IMR-90 (cell line): ENCODE results near the gene VPS13C. TPM values are rescaled to one million over a fixed set of nuclear protein-coding genes. Genes with fewer than 3 reads are reported as not detected.

ENCODE experiments used
- ATAC-seq: fragments of 200-7000 bp; cut with Tn5 transposase; 2 replicates; pipeline ENCODE4 v1.9.1; 2020; ENCODE audit warnings: low read depth, mild to moderate bottlenecking, moderate library complexity
- BruUV-seq: library from RNA; stranded (reverse); fragments of 400-500 nt; replicated peaks from 2 replicates; lab custom pipeline; 2021; lab: Mats Ljungman, UMichigan
- CTCF ChIA-PET: fragments of 300-600 bp; formaldehyde crosslinking; extraction: SDS; loops from one replicate; lab custom pipeline; 2021; ENCODE audit warnings: antibody characterized with exemption; lab: Yijun Ruan, JAX
- POLR2A ChIA-PET: fragments of 300-600 bp; sonication (Branson Sonifier 250); formaldehyde crosslinking; loops from one replicate; lab custom pipeline; 2022; ENCODE audit warnings: antibody characterized with exemption; ENCODE audit not compliant: unreplicated experiment; lab: Charles Lee
- DNase-seq: peaks from one replicate; pipeline ENCODE4 v3.0.0; 2013
- H2AFZ ChIP-seq: replicated peaks from 2 replicates; pipeline ENCODE3; 2013; ENCODE audit warnings: low read length, mild to moderate bottlenecking; ENCODE audit not compliant: poor library complexity
- H2AK5ac ChIP-seq: 2 replicates; pipeline ENCODE4 v1.6.1; 2013; ENCODE audit warnings: low read depth, low read length, inconsistent platforms
- H2AK9ac ChIP-seq: replicated peaks from 2 replicates; pipeline ENCODE3; 2013; ENCODE audit warnings: mild to moderate bottlenecking, low read depth, low read length, moderate library complexity; ENCODE audit not compliant: poor library complexity
- H2BK120ac ChIP-seq: 2 replicates; pipeline ENCODE4 v1.6.1; 2013; ENCODE audit warnings: low read depth, low read length, inconsistent platforms
- H2BK15ac ChIP-seq: 3 replicates; pipeline ENCODE4 v1.6.1; 2013; ENCODE audit warnings: low read depth, low read length, inconsistent platforms
- H2BK20ac ChIP-seq: 2 replicates; pipeline ENCODE4 v1.6.1; 2013; ENCODE audit warnings: low read depth, mild to moderate bottlenecking, inconsistent platforms, low read length, moderate library complexity
- H2BK5ac ChIP-seq: 2 replicates; pipeline ENCODE4 v1.6.1; 2013; ENCODE audit warnings: mild to moderate bottlenecking, low read depth, low read length, inconsistent platforms; ENCODE audit not compliant: poor library complexity, severe bottlenecking
- H3K14ac ChIP-seq: replicated peaks from 2 replicates; pipeline ENCODE4 v1.6.1; 2013; ENCODE audit warnings: low read depth, low read length, inconsistent platforms
- H3K18ac ChIP-seq: 2 replicates; pipeline ENCODE4 v1.6.1; 2013; ENCODE audit warnings: low read depth, low read length, control low read depth
- H3K23ac ChIP-seq: 2 replicates; pipeline ENCODE4 v1.6.1; 2013; ENCODE audit warnings: low read depth, low read length, inconsistent platforms
- H3K27ac ChIP-seq: 2 replicates; pipeline ENCODE4 v1.5.1; 2013; ENCODE audit warnings: mild to moderate bottlenecking, control low read depth, low read length; ENCODE audit not compliant: insufficient read depth
- H3K27me3 ChIP-seq: 2 replicates; pipeline ENCODE4 v1.6.1; 2013; ENCODE audit warnings: low read length; ENCODE audit not compliant: control insufficient read depth, insufficient read depth
- H3K36me3 ChIP-seq: 2 replicates; pipeline ENCODE4 v1.6.1; 2013; ENCODE audit warnings: low read length, mixed read lengths; ENCODE audit not compliant: control insufficient read depth, insufficient read depth
- H3K4ac ChIP-seq: 2 replicates; pipeline ENCODE4 v1.6.1; 2013; ENCODE audit warnings: low read depth, low read length, inconsistent platforms
- H3K4me1 ChIP-seq: 2 replicates; pipeline ENCODE4 v1.6.1; 2013; ENCODE audit warnings: low read length, mixed read lengths; ENCODE audit not compliant: control insufficient read depth, insufficient read depth
- H3K4me2 ChIP-seq: 2 replicates; pipeline ENCODE4 v1.6.1; 2013; ENCODE audit warnings: low read depth, mild to moderate bottlenecking, control low read depth, low read length, moderate library complexity
- H3K4me3 ChIP-seq: 2 replicates; pipeline ENCODE4 v1.5.1; 2013; ENCODE audit warnings: low read depth, mild to moderate bottlenecking, control low read depth, low read length, moderate library complexity; ENCODE audit not compliant: insufficient read depth
- H3K56ac ChIP-seq: 2 replicates; pipeline ENCODE4 v1.6.1; 2013; ENCODE audit warnings: low read length, inconsistent platforms; ENCODE audit not compliant: insufficient read depth; ENCODE audit errors: extremely low read depth
- H3K79me1 ChIP-seq, 2 experiments: 2 replicates each; pipeline ENCODE4 v1.6.1; 2013; ENCODE audit warnings: low read length in 2 of 2, inconsistent platforms in 1 of 2, low read depth in 1 of 2
- H3K9ac ChIP-seq: 2 replicates; pipeline ENCODE4 v1.6.1; 2013; ENCODE audit warnings: low read depth, low read length, control low read depth
- H3K9me1 ChIP-seq: 2 replicates; pipeline ENCODE4 v1.6.1; 2013; ENCODE audit warnings: low read length, inconsistent platforms; ENCODE audit not compliant: insufficient read depth
- H3K9me3 ChIP-seq: 2 replicates; pipeline ENCODE4 v1.6.1; 2013; ENCODE audit warnings: low read length; ENCODE audit not compliant: control insufficient read depth, insufficient read depth
- H4K20me1 ChIP-seq: 2 replicates; pipeline ENCODE4 v1.6.1; 2013; ENCODE audit warnings: low read length, inconsistent platforms; ENCODE audit not compliant: insufficient read depth
- H4K5ac ChIP-seq: 2 replicates; pipeline ENCODE4 v1.6.1; 2013; ENCODE audit warnings: mild to moderate bottlenecking, low read depth, low read length, control low read depth
- H4K8ac ChIP-seq, 2 experiments: 2 replicates each; pipeline ENCODE4 v1.6.1; 2013; ENCODE audit warnings: low read depth in 2 of 2, low read length in 2 of 2, control low read depth in 1 of 2, inconsistent platforms in 1 of 2
- H4K91ac ChIP-seq: 2 replicates; pipeline ENCODE4 v1.6.1; 2013; ENCODE audit warnings: low read depth, low read length, inconsistent platforms; ENCODE audit not compliant: insufficient read depth
- BHLHE40 ChIP-seq: fragments of 150-350 bp; IDR thresholded peaks from 2 replicates; pipeline ENCODE4 v1.6.1; 2016; ENCODE audit warnings: mild to moderate bottlenecking, low read depth, low read length
- CEBPB ChIP-seq: IDR thresholded peaks from 2 replicates; pipeline ENCODE4 v1.6.1; 2012; ENCODE audit warnings: low read depth, low read length, improper control_type of control experiment
- FOS ChIP-seq: fragments of 150-350 bp; IDR thresholded peaks from 2 replicates; pipeline ENCODE4 v1.6.1; 2016; ENCODE audit warnings: low read depth, low read length
- MAFK ChIP-seq: IDR thresholded peaks from 2 replicates; pipeline ENCODE4 v1.6.1; 2012; ENCODE audit warnings: low read depth, low read length, improper control_type of control experiment
- MAZ ChIP-seq: IDR thresholded peaks from 2 replicates; pipeline ENCODE4 v1.6.1; 2012; ENCODE audit warnings: low read depth, mild to moderate bottlenecking, low read length, improper control_type of control experiment, moderate library complexity, borderline replicate concordance
- MXI1 ChIP-seq: IDR thresholded peaks from 2 replicates; pipeline ENCODE4 v1.6.1; 2012; ENCODE audit warnings: low read depth, mild to moderate bottlenecking, low read length, moderate library complexity, borderline replicate concordance
- NFE2L2 ChIP-seq: fragments of 150-350 bp; IDR thresholded peaks from 2 replicates; pipeline ENCODE4 v1.6.1; 2016; ENCODE audit warnings: low read depth, mild to moderate bottlenecking, low read length
- POLR2A ChIP-seq: IDR thresholded peaks from 2 replicates; pipeline ENCODE4 v1.6.1; 2012; ENCODE audit warnings: mild to moderate bottlenecking, low read depth, low read length
- RAD21 ChIP-seq: IDR thresholded peaks from 2 replicates; pipeline ENCODE4 v1.6.1; 2012; ENCODE audit warnings: low read length, improper control_type of control experiment
- RCOR1 ChIP-seq: IDR thresholded peaks from 2 replicates; pipeline ENCODE4 v1.6.1; 2012; ENCODE audit warnings: mild to moderate bottlenecking, low read length, improper control_type of control experiment; ENCODE audit not compliant: insufficient replicate concordance
- RFX5 ChIP-seq: IDR thresholded peaks from 2 replicates; pipeline ENCODE4 v1.8.0; 2012; ENCODE audit warnings: low read depth, mild to moderate bottlenecking, low read length, moderate library complexity
- SMC3 ChIP-seq: fragments of 150-350 bp; IDR thresholded peaks from 2 replicates; pipeline ENCODE4 v1.6.1; 2016; ENCODE audit warnings: low read depth, mild to moderate bottlenecking, antibody characterized with exemption, low read length, moderate library complexity
- WGBS, 2 experiments: methylation state at CpG; one replicate each; pipeline versions ENCODE4 v1.1.5 to v1.1.7; 2013; ENCODE audit warnings: missing lambda C conversion rate in 2 of 2; ENCODE audit not compliant: insufficient read length in 1 of 2; ENCODE audit errors: extremely low coverage in 2 of 2; 5-methylcytosine and 5-hydroxymethylcytosine counted together
- dilution Hi-C: fragments of 300-500 bp; cut with HindIII; formaldehyde crosslinking; loops from one replicate; pipeline ENCODE4 v1.14.3; 2018; ENCODE audit warnings: low sequenced_read_pairs; ENCODE audit not compliant: unreplicated experiment
- in situ Hi-C: fragments of 300-500 bp; cut with MboI; formaldehyde crosslinking; loops from 3 replicates; pipeline ENCODE4 v1.14.3; 2019; ENCODE audit warnings: low sequenced_read_pairs, inconsistent platforms, mixed read lengths
- intact Hi-C: fragments of 100-400 bp; cut with micrococcal nuclease; formaldehyde crosslinking; loops from 2 replicates; pipeline ENCODE4 v1.10.0; 2022
- polyA plus RNA-seq, 3 experiments: library from polyadenylated mRNA; depleted of rRNA; stranded (reverse); fragments of >200 nt; gene quantifications; 2 replicates each; pipeline ENCODE4 v1.2.3, GENCODE V29; 2012; ENCODE audit warnings: low replicate concordance in 1 of 3
- total RNA-seq: library from RNA; depleted of rRNA; stranded (reverse); fragments of >200 nt; gene quantifications from 2 replicates; pipeline ENCODE4 v1.2.3, GENCODE V29; 2012
- TF ChIP-seq, protein P1 (sequence below): fragments of 150-350 bp; IDR thresholded peaks from 2 replicates; pipeline ENCODE4 v1.6.1; 2017; ENCODE audit warnings: mild to moderate bottlenecking, antibody characterized with exemption, low read length, low read depth
- TF ChIP-seq, protein P2 (sequence below): fragments of 150-350 bp; IDR thresholded peaks from 2 replicates; pipeline ENCODE4 v1.6.1; 2016; ENCODE audit warnings: low read depth, mild to moderate bottlenecking, low read length, moderate library complexity, borderline replicate concordance

Gene VPS13C
- total and polyA plus RNA-seq, 2 of the 4 experiments (the other 2 are of a cell fraction) = 8.1 to 32.8 TPM

DNA sequence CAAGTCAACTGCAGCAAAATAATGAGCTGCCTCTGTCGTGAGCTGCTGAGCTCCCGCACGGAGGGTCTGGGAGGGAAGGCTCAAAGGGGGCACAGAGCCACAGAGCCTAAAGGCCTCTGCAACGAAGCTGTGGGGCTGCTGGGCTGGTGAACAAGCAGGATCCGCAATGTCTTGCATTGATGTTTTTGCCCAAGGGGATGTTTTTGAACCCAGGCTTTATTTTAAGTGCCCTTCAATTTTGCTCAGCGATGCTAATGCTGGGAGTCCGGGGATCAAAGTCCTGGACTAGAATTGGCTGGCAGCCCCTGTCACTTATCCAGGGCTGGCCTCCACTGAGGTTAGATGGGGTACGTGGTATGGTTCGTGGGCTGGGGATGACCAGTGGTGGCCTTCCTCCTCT lies 240.0 kb downstream of the VPS13C start:
- no peak overlapping the region for H3K4me2 ChIP-seq
- DNase-seq (no peak), ATAC-seq (no peak)
- H3K9me3 ChIP-seq = no peaks in the 10 kb centered on the region
- no peak overlapping the region for H3K14ac ChIP-seq
- H2AK5ac ChIP-seq = no peak overlapping the region
- peaks cover 4% of the 10 kb centered on the region; the same call in 1 of the 2 replicates for H3K27me3 ChIP-seq
- H4K20me1 ChIP-seq = no peaks in the 10 kb centered on the region
- no peaks in the 10 kb centered on the region for H3K79me1 ChIP-seq
- no peak overlapping the region for H3K27ac ChIP-seq
- dilution Hi-C loops = no loop called here
- no peak overlapping the region for H3K56ac ChIP-seq
- no peaks in the 10 kb centered on the region for H3K4me1 ChIP-seq
- H3K9ac ChIP-seq = no peak overlapping the region
- no peak overlapping the region for H2AK9ac ChIP-seq
- TF ChIP-seq, protein P1, sequence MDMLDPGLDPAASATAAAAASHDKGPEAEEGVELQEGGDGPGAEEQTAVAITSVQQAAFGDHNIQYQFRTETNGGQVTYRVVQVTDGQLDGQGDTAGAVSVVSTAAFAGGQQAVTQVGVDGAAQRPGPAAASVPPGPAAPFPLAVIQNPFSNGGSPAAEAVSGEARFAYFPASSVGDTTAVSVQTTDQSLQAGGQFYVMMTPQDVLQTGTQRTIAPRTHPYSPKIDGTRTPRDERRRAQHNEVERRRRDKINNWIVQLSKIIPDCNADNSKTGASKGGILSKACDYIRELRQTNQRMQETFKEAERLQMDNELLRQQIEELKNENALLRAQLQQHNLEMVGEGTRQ = no peak
- TF ChIP-seq, protein P2, sequence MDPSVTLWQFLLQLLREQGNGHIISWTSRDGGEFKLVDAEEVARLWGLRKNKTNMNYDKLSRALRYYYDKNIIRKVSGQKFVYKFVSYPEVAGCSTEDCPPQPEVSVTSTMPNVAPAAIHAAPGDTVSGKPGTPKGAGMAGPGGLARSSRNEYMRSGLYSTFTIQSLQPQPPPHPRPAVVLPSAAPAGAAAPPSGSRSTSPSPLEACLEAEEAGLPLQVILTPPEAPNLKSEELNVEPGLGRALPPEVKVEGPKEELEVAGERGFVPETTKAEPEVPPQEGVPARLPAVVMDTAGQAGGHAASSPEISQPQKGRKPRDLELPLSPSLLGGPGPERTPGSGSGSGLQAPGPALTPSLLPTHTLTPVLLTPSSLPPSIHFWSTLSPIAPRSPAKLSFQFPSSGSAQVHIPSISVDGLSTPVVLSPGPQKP = no peak
- TF ChIP-seq BHLHE40 (no peak), SMC3 (no peak), RAD21 (no peak), POLR2A (no peak), CEBPB (no peak), RCOR1 (no peak), MAFK (no peak), NFE2L2 (no peak), FOS (no peak), RFX5 (no peak), MXI1 (no peak), MAZ (no peak)
- H3K4ac ChIP-seq = no peak overlapping the region
- H4K91ac ChIP-seq = no peak overlapping the region
- H2BK20ac ChIP-seq = no peak overlapping the region
- intact Hi-C loops = no loop called here
- no peak overlapping the region for H2AFZ ChIP-seq
- H3K18ac ChIP-seq = no peak overlapping the region
- H3K9me1 ChIP-seq = no peaks in the 10 kb centered on the region
- no peak overlapping the region for H3K4me3 ChIP-seq
- no peak overlapping the region for H3K23ac ChIP-seq
- whole genome bisulfite sequencing, 2 experiments = no CpG with 5 or more reads among the region's 9 CpGs
- H4K8ac ChIP-seq = no peak overlapping the region
- no TSS peak for BruUV-seq
- H2BK15ac ChIP-seq = no peak overlapping the region
- no peak overlapping the region for H4K5ac ChIP-seq
- no peak overlapping the region for H2BK5ac ChIP-seq
- ChIA-PET POLR2A (interaction anchor here (0.5 kb wide), 1 partner anchor 222 kb away, joined by 5 read pairs; no protein-coding TSS in a partner anchor), CTCF (interaction anchor here (1.4 kb wide), 1 partner anchor 14 kb away, joined by 5 read pairs; no protein-coding TSS in a partner anchor)
- in situ Hi-C loops = no loop called here
- no peaks in the 10 kb centered on the region for H3K36me3 ChIP-seq
- H2BK120ac ChIP-seq = no peak overlapping the region
